ENCODE measurements around the gene UBE2L3. TPM values are rescaled to one million over a fixed set of nuclear protein-coding genes. Genes with fewer than 3 reads are reported as not detected.

UBE2L3 gene
- total and polyA plus RNA-seq, 2 of the 8 experiments (the other 6 are each of a cell fraction or from before 2014, with no cell fraction given): 63.5 to 90.0 TPM

GRCh38 chr22:21641789-21642583 is 74.5 kb downstream of the UBE2L3 start, which contains the start of gene SDF2L1 (continued):
- 0 out of 4 replicates have a peak, but pooled peaks of 1 of the 3 experiments have one; percentile 2 for TF ChIP-seq CTCF (IDR thresholded peaks at IDR 0.05; ENCODE audit: control extremely low read depth in 1 of 3, insufficient read depth in 1 of 3, low read depth in 1 of 3, low read length in 3 of 3)
- TF ChIP-seq TAF1 (IDR thresholded peaks at IDR 0.05; ENCODE audit: low read depth, low read length): peak; percentile 84
